ENCODE data around the gene EXOC6B. TPM values are rescaled to one million over a fixed set of nuclear protein-coding genes. Genes with fewer than 3 reads are reported as not detected.

EXOC6B gene
- total RNA-seq, 1 donor from 2014 or later = 33.0 TPM

- Histone ChIP-seq H3K36me3 (no peaks in the 10 kb centered on the region), H3K27ac (no peak overlapping the region), H3K27me3 (ENCODE audit: low read depth) (no peaks in the 10 kb centered on the region), H3K9me3 (peaks cover 3% of the 10 kb centered on the region), H3K4me3 (no peak overlapping the region), H3K4me1 (no peaks in the 10 kb centered on the region)
- ATAC-seq (no peak), DNase-seq (no peak)
- intact Hi-C loops (cut with DNase I) = no loop called here
- TF ChIP-seq CTCF (IDR thresholded peaks at IDR 0.05) = no peak
Observed at GRCh38 chr2:72813841-72814240, 12.0 kb downstream of the EXOC6B start.

GRCh38 chr2:72810165-72810564 lies 15.7 kb downstream of the EXOC6B start:
- Histone ChIP-seq H3K9me3 (peaks cover 7% of the 10 kb centered on the region), H3K36me3 (no peaks in the 10 kb centered on the region)
- intact Hi-C loops (cut with DNase I) = no loop called here

GRCh38 chr2:72809095-72809494 lies 16.7 kb downstream of the EXOC6B start:
- no peaks in the 10 kb centered on the region for H3K4me1 ChIP-seq
- DNase-seq = no peak
- H3K9me3 ChIP-seq = peaks cover 7% of the 10 kb centered on the region
- no peak for ATAC-seq
- no peak overlapping the region for H3K27ac ChIP-seq
- TF ChIP-seq CTCF (IDR thresholded peaks at IDR 0.05) = no peak
- no peaks in the 10 kb centered on the region for H3K27me3 ChIP-seq (ENCODE audit: low read depth)
- intact Hi-C loops (cut with DNase I) = no loop called here
- H3K4me3 ChIP-seq = no peak overlapping the region
- H3K36me3 ChIP-seq = no peaks in the 10 kb centered on the region

More at GRCh38 chr2:72810165-72810564, 15.7 kb downstream of the EXOC6B start:
- ATAC-seq (no peak), DNase-seq (no peak)
- H3K27ac ChIP-seq = no peak overlapping the region
- H3K27me3 ChIP-seq (ENCODE audit: low read depth) = no peaks in the 10 kb centered on the region
- no peaks in the 10 kb centered on the region for H3K4me1 ChIP-seq
- no peak for TF ChIP-seq CTCF (IDR thresholded peaks at IDR 0.05)
- no peak overlapping the region for H3K4me3 ChIP-seq

- no peak overlapping the region for H3K4me3 ChIP-seq
- H3K27me3 ChIP-seq (ENCODE audit: low read depth) = no peaks in the 10 kb centered on the region
- no peak for ATAC-seq
- DNase-seq = no peak
- H3K27ac ChIP-seq = no peak overlapping the region
- no peaks in the 10 kb centered on the region for H3K36me3 ChIP-seq
- peaks cover 7% of the 10 kb centered on the region for H3K9me3 ChIP-seq
- TF ChIP-seq CTCF (IDR thresholded peaks at IDR 0.05) = no peak
- no peaks in the 10 kb centered on the region for H3K4me1 ChIP-seq
- intact Hi-C loops (cut with DNase I) = no loop called here
Observed at GRCh38 chr2:72806280-72806945, 19.4 kb downstream of the EXOC6B start.

GRCh38 chr2:72803626-72804320 lies 22.1 kb downstream of the EXOC6B start:
- no peaks in the 10 kb centered on the region for H3K36me3 ChIP-seq
- DNase-seq = no peak
- H3K9me3 ChIP-seq = peaks cover 3% of the 10 kb centered on the region
- no peak overlapping the region for H3K27ac ChIP-seq
- TF ChIP-seq CTCF (IDR thresholded peaks at IDR 0.05) = no peak
- H3K4me3 ChIP-seq = no peak overlapping the region
- no peaks in the 10 kb centered on the region for H3K4me1 ChIP-seq
- intact Hi-C loops (cut with DNase I) = no loop called here
- no peak for ATAC-seq
- H3K27me3 ChIP-seq (ENCODE audit: low read depth) = no peaks in the 10 kb centered on the region

Data from lower lobe of right lung (tissue), 2 donors.